GM19238 (cell line): Measurements from ENCODE around the gene SCP2.

Experiments
- DNase-seq: peaks from one replicate; pipeline ENCODE4 v3.0.0; 2011; ENCODE audit warnings: low spot score; ENCODE audit not compliant: insufficient read length

SCP2 gene

DNA sequence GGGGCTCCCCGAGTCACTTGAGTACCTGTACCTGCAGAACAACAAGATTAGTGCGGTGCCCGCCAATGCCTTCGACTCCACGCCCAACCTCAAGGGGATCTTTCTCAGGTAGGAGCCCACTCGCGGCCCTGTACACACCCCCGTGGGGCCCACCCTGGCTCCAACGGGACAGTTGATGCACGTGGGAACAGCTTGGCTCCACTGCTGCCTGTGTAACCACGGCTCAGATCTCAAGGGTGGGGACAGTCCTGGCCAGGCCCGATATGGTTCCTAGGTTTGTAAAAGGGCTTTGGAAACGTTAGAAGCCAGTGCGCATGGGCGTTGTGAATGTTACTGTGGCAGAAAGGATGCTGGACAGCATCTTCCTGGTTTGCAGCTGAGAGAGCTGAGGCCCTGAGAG is 153.7 kb downstream of the SCP2 start:
- no peak for DNase-seq

DNA sequence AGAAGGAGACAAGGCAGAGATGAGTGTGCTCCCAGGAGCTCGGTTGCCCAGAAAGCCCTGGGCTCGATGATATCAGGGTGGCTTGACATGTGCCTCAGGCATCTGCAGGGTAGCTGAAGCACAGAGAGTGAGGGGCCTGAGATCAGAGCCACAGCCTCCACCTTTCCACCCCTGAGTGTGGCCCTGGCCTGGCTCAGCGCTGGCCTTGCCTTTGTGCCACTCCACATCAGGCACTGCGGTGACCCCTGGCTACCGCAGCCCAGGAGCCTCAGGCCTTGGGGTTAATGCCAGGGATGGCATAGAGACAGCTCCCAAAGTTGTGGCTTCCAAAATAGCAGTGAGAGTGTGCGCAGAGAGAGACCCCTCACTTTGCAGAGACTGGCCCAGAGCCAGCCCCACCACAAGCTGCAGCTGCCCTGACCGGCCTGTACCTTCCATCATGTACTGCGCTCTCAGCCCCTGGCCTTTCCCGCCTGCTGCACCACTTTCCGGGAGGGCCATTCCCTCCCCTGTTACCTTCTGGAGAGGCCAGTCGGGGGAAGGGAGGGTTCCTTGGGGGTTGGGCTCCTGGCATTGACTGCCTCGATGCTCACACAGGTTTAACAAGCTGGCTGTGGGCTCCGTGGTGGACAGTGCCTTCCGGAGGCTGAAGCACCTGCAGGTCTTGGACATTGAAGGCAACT is 154.4 kb downstream of the SCP2 start:
- DNase-seq = no peak

DNA sequence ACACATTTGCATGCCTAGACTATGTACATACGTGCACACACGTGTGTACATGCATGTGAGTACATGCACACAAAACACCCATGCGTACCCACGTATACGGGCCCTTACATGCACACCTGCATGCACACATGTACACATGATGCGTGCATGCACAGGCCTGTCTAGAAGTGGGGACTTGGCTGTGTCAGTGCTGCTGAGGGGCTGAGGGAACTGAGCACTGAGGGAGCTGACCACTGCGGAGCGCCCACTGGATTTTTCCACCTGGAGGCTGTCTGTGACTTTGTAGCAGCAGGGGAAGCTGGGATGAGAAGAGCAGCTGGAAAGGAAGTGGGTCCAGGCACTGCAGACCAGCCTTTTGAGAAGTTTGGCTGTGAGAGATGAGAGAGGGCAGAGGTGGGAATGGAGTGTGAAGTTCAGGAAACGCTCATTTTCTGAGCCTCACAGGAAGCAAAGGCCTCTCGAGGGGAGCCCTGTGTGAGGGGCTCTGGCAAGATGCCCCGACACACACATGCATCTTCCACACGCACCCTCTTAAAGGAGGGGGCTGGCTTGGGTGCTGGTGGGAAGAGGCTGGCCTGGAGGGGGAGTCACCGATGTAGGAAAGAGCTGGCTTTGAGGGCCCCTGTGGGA is 155.9 kb downstream of the SCP2 start:
- DNase-seq = no peak

DNA sequence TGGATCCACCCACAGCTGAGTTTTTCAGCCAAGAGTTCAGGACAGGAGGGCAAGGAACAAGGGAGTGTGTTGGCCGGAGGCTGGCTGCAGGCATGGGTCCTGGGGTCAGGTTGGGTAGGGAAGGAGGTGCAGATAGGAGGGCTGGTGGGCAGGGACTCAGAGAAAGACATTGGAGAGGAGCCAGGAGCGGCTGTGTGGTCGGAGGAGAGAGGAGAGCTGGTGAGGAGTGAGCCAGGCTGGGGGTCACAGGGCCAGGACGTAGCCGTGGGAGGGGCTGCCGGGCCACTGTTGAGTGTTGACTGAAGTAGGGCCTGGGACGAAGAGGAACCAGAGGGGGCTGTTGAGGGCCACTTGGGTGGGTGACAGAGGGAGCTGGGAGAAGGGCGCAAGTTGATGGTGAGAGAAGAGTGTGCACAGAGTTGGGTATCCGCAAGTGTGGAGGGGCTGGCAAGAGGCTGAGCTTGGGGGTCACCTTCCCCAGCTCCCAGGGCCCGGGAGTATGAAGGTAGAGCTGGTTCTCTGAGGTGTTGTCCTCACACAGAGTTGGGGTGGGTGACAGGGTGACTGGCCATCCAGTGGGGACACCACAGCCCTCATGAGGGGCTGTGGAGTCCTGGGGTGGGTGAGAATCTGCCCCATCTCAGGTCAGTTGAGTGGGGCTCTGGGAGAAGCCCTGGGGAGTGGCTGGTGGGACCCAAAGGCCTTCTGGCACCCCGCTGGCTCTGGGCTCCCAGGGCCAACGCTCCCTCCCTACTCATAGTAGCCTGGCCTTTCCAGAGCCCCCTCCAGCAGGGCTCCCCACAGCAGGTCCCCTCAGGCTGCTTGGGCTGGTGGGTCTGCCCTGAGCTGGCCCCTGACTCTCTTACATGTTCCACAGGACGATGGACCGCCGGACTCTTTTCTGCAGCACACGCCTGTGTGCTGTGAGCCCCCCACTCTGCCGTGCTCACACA is 156.8 kb downstream of the SCP2 start:
- DNase-seq = no peak

DNA sequence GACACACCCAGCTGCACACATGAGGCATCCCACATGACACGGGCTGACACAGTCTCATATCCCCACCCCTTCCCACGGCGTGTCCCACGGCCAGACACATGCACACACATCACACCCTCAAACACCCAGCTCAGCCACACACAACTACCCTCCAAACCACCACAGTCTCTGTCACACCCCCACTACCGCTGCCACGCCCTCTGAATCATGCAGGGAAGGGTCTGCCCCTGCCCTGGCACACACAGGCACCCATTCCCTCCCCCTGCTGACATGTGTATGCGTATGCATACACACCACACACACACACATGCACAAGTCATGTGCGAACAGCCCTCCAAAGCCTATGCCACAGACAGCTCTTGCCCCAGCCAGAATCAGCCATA is 157.5 kb downstream of the SCP2 start:
- no peak for DNase-seq

DNA sequence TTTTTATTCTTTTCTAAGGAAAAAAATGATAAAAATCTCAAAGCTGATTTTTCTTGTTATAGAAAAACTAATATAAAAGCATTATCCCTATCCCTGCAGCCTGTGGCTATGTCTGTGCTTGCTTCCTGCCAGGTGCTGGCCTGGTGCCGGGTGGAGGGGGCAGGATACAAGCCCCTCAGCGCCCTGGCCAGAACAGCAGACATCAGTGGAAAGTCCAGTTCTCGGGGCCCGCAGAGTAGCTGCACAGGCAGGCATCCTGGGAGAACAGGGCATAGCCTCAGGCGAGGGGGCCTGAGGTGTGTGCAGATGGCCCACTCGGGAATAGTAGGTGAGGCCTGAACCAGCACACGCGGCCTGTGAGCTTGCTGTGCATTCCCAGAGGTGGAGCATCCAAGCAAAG is 158.3 kb downstream of the SCP2 start:
- no peak for DNase-seq

DNA sequence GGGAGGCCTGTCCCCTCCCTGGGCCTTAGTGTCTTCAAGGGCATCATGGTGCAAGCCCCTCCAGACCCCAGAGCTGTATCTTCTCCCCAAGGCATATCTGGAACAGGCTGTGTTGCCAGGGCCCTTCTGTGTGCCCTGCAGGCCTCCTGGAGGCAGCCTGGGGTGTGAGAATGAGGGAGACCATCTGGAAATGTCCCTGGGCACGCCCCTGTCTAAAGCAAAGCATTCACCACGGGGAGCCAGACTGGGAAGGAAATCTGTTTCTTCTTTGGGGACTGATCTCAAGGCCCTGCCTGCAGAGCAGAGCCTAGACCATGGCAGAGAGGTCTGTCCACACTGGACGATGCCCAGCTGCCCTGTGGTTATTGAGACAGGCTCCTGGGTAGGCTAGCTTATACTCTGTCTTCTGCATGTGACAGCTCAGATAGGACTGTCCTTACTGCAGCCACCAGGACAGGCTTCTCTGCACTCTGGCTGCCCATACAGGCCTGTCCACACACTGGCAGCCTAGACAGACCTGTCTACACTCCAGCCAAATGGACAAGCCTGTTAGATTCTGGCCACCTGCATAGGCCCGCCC is 159.5 kb downstream of the SCP2 start:
- DNase-seq = no peak

DNA sequence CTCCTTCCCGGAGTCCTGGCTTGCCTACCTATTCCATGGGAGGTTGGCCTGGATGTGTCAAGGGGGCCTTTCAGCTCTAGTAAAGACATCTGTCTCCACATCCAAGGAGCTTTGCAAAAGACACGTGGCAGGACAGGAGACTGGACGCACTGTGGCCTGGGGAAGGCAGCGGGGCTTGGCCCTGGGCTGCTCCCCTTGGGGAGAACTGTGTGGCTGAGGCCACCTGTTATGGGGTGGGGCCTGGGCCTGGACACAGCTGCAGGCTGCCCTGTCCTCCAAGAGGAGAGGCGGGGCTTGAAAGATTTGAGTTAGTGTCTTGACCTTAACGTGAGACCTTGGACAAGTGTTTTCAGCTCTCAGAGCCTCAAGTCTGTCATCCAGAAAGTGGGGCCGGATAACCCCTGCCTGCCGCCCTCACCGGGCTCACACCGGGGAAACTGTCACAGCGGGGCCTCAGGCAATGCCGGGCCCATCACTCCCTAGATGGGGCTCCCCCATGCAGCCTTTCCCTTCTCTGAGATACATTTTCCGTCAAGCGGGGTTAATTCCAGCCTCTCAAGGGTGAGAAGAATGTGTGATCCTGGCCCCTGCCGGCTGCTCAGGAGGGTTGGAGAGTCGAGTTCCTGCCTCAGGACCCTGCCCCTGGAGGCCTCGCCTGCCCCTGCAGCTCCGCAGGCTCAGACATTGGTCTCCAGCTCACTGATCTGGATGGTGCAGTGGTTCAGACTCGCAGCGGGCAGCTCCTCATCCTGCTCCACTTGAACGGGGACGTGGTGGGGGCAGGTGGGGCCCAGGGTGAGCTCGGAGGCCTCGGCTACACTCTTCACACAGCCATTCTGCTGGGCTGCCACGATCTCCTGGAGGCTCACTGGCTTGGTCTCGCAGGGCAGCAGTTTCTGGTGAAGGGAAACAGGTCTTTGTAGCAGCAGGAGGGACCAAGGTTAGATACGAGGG is 160.5 kb downstream of the SCP2 start:
- no peak for DNase-seq

DNA sequence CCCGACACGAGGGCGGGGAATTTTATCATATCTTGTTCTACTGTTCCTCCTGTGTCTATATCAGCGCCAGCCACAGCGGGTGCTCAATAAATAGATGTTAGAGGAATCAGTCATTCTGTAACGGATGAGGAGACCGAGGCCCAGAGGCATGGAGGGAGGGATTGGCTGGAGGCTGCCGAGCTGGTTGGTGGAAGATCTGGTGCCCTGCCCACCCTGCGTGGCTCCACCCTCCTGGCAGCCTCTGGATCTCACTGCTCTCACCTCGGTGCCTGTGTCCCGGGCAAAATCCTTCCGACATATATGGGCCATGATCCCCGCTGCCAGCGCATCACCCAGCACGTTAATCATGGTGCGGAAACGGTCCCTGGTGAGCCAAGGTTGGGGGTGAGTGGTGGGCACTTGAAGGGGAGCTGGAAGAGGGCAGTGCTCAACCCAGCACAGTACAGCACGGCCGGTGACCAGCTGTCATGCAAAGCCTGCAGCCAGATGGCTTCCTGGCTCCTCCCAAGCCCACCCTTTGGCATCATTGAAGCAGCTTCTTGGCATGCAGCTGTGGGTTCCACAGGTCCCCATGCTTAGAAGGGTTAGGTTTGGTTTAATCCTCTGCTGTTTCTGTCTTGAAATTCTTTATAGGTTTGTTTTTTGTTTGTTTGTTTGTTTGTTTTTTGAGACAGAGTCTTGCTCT is 161.7 kb downstream of the SCP2 start:
- no peak for DNase-seq

DNA sequence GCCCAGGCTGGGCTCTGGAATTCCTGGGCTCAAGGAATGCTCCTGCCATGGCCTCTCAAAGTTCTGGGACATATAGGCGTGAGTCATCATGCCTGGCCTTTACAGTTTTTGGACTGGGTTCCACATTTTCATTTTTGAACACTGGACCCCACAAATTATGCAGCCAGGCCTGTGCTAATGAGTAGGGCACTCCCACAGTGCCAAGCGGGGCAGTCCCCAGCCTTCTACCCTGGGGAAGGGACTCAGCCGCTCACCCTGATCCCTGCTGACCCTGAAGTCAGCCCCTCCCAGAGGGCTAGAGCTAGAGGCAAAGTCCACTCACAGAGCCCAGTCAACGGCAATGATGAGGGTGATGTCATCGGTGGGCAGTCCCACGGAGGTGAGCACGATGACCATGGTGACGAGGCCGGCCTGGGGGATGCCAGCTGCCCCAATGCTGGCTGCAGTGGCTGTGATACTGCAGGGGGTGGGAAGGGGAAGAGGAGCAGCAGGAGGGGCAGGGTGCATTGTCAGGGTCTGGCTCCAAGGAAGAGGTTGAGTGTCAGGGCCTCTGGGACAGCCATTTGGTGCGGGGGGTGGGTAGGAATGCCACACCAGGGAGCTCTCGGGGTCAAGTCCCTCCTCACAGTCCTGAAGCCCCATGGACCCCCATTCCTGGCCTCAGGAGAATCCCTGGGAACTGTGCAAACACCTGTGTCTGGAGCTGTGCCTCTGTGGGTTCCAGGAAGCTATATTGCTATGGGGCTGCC is 162.6 kb downstream of the SCP2 start:
- no peak for DNase-seq

DNA sequence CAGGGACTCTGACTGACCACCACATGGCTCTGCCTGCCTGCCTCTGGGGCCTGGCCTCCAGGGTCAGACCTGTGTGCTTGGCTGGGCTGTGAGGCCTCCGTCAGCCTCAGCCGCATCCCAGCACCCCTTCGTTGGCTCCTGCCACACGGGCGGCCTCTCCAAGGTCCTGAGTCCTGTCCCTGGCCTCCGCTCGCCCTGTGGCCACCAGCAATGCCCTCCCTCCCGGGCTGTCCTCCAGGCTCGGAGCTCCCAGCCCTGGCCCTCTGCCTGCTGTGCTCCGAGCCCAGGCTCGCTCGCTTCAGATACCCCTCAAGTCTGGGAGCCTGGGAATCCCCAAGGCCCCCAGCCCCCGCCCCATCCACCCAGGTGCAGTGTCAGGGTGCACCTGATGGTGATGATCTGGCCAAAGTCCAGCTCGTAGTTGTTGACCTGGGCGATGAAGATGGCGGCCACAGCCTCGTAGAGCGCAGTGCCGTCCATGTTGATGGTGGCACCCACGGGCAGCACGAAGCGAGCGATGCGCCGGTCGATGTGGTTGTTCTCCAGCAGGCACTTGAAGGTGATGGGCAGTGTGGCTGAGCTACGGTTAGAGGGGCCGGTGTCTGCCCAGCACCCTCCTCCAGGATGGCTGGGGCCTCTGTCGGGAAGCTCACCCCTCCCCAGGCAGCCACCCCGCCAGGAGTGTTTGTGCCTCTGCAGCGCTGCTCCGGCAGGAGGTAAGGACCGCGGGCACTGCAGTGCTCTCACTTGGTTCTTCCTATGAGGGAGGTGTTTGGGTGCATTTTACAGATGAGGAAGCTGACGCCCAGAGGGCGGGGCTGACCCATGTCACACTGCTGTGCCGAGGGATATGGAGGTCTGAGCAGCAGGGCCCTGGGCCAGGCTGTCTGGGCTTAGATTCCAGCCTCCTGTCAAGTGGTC is 163.4 kb downstream of the SCP2 start:
- DNase-seq = no peak

DNA sequence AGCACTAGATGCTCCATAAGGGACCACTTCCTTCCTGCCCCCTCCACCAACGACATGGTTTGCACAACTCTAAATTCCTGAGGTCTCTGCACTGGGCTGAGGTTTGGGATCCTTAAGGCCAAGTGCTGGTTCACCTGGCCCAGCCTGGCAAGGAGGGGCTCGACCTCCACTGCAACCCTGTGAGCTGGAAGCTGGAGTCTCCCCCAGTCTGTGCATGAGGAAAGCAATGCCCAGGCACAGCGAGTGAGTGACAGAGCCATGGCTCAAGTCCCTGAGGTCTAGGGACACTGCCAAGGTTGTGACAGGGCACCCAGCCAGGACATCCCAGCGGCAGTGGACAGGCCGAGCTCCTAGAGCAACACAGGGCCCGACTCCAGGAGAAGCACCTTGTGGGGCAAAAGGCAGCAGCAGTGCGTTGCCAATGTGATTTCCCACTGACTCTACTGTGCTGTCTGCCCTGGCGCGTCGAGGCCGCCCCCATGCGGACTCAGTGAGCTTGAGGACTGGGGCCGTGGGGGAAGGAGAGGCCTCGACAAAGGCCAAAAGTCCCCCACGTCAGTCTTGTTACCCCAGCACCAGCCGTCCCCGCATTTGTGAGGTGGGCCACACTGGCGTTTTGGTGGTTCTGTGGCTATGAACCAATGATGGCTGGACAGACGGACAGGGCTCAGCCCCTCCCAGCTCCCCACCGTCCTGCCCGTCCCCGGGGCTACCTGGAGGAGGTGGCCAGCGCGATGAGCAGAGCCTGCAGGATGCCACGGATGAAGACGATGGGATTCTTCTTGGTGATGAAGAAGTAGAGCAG is 165.0 kb downstream of the SCP2 start:
- no peak for DNase-seq

DNA sequence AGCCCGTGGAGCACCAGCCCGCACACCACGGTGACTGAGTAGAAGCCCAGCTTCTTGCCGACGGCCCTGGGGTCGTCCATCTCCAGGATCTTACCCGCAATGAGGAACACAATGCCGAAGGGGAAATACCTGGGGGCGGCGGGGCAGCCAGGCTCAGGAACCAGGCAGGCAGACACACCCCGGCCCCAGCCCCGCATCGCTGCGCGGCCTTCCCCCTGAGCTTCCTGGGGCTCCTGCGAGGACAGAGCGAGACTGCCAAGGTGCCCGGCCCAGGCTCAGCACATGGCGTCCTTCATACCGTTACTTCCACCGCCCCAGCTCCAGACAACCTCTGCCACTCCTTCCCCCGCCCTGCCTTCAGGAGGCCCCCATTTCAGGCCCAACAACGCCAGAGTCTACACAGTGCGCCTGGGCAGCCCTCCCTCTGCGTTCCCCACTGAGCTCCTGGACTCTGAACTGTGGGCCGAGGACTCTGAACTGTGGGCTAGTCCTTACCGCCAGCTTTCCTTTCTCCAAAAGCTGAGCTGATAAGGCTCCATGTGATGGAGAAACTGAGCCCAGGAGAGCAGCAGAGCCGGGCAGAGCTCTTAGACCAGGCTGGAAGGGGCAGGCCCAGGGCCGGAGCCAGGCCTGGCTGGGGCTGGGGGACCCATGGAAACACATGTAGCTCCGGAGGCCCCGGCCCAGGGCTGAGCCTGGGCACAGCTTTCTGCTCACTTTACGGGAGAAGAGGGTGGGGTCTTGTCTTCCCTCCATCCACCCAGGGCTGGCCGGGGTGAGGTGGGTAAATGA is 165.8 kb downstream of the SCP2 start:
- DNase-seq = no peak

DNA sequence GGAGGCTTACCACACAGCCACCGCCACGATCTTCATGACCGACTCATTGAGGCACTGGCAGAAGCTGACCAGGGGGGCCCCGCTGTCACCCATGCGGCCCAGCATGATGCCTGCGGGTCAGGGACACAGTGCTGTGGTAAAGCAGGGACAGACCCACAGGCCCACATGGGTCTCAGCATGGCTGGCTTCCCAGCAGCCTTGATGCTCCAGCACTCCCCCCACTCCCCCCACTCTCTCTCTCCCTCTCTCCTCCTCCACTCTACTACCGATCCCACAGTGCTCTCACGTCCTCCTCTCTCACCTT is 166.3 kb downstream of the SCP2 start:
- no peak for DNase-seq

DNA sequence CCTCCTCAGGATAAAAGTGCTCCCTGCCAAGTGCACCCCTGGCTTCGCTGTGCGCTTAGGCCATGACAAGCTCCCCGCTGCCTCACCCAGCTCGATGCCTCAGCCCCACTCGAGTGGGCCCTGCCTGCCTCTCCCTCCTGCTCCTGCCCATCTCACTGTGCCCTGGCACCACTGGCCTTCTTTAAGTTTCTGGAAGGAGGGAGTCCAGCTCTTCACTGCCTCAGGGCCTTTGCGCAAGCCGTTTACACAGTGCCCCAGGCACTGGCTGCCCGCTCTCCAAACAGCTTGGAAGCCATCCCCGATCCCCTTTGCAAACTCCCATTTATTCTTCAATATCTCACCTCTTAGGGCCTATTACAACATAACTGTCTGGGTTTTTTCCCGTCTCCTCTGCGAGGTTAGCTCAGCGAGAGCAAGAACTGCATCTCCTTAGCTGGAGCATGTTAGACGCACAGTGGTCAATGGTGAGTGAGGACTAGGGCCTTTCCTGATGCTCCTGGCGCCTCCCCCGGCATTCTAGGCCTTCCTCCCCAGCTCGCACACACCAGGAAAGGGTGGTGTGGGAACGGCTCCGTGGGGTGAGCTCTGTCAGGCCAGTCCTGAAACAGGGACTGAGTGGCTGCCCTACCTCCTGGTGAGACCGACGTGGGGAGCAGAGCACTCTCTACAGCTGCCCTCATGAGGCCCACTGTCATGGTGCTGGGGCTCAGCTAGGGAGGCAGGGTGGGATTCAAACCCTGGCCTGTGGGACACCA is 166.9 kb downstream of the SCP2 start:
- DNase-seq = no peak

DNA sequence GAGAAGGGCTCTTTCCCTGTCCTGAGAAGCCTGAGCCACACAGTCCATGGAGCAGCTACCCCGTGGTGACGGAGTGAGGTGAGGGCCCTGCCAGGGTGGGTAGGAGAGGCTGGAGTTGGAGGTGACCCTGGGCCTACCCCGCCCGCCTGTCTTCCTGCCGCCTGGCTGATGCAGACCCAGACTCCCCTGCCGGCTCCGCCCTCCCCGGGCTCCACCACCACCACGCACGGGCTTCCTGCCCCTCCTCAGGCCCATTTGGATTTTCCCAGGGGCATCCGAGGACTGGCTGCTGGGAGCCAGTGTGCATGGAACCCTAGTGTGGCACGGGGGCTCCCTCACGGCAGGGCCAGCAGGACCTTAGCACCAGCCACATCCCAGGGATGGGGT is 167.4 kb downstream of the SCP2 start:
- DNase-seq = no peak
